GM18508 (cell line): ENCODE measurements around the gene SRRM2.

Source experiments
- ATAC-seq: cut with Tn5 transposase; IDR thresholded peaks from one replicate; pipeline ENCODE4 v1.9.1; 2021; ENCODE audit warnings: moderate number of reproducible peaks; ENCODE audit not compliant: insufficient read depth, unreplicated experiment

The SRRM2 gene

DNA sequence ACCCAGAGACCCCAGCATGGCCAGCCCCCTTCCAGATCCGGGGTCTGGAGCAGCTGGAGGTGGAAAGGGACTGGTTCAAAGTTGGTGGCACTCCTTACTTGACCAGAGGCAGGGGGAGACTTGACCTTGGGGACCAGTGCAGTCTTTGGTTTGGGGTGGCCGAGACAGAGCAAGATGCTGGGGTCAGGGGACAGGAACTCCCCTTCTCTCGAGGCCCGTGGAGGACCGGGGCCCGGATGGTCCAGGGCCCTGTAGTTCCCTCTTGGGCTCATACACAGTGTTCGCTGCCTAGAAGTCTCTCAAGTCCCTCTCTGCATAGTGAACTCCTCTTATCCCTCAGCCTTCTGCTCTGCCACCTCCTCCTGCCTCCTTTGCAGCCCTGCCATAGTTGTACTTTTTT lies 35.5 kb downstream of the SRRM2 start:
- no peak for ATAC-seq

DNA sequence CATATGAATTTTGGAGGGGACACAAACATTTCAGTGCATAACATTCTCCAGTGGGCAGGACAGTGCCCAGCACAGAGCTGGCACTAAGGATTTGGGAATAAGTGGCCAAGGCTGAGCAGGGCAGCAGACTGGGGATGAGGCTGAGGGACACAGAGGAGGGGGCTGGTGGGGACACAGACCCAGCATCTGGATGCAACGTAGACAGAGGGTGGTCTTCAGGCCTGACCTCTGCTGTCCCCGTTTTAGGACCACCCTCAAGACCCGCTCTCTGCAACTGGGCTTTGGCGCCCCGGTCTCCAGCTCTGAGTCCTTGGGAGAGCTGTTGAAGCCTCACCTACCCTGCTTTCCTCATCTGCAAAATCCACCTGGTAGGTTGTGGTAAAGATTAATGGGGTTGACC lies 38.2 kb downstream of the SRRM2 start:
- ATAC-seq: no peak

GRCh38 chr16:2791174-2791573 lies 38.7 kb downstream of the SRRM2 start:
- ATAC-seq: no peak

GRCh38 chr16:2792940-2793339 lies 40.5 kb downstream of the SRRM2 start:
- ATAC-seq: no peak

GRCh38 chr16:2795395-2796143 lies 43.1 kb downstream of the SRRM2 start:
- ATAC-seq: no peak

DNA sequence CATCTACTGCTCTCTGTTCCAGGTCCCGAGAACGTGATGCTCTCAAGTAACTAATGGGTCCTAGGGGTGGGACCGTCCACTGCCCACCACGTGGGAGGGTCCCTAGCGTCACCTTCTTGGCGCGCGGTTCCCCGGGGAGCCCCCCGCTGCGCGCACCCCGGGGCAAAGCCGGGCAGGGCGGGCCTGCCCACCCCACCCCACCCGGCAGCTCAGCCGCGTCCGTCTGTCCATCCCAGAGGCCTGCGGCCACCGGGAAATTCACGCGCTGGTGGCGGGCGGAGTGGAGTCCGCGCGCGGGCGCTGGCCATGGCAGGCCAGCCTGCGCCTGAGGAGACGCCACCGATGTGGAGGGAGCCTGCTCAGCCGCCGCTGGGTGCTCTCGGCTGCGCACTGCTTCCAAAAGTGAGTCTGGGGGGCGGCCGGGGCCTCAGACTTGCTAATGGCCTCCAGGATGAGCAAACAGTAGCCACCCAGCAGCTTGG lies 46.3 kb downstream of the SRRM2 start:
- no peak for ATAC-seq

DNA sequence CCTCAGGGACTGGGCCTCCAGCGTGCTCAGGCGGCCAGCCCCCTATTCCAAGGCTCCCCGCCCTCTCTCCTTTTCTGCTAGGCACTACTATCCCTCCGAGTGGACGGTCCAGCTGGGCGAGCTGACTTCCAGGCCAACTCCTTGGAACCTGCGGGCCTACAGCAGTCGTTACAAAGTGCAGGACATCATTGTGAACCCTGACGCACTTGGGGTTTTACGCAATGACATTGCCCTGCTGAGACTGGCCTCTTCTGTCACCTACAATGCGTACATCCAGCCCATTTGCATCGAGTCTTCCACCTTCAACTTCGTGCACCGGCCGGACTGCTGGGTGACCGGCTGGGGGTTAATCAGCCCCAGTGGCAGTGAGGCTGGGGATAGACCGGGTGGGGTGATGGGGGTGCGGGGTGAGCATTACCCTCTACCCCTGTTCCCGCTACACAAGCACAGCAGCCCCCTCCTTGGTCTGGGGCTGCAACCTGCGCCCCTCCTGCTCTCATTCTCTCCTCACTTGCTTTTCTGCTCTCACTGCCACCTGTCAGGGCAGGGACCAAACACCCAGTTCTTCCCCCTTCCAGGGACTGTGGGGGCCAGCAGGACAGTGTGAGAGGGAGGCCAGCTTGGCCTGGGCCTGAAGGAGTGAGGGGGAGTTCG lies 46.9 kb downstream of the SRRM2 start:
- ATAC-seq: no peak

DNA sequence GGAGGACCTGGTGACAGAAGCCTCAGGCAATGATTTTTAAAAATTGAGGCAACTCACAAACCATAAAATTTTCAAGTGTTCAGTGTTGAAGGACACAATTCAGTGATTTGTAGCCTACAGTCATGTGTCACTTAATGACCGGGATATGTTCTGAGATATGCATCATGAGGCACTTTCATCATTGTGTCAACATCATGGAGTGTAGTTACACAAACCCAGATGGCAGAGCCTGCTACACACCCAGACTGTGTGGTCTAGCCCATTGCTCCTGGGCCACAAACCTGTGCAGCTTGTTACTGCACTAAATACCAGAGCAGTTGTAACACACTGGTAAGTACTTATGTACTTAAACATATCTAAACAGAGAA lies 47.4 kb downstream of the SRRM2 start:
- no peak for ATAC-seq

DNA sequence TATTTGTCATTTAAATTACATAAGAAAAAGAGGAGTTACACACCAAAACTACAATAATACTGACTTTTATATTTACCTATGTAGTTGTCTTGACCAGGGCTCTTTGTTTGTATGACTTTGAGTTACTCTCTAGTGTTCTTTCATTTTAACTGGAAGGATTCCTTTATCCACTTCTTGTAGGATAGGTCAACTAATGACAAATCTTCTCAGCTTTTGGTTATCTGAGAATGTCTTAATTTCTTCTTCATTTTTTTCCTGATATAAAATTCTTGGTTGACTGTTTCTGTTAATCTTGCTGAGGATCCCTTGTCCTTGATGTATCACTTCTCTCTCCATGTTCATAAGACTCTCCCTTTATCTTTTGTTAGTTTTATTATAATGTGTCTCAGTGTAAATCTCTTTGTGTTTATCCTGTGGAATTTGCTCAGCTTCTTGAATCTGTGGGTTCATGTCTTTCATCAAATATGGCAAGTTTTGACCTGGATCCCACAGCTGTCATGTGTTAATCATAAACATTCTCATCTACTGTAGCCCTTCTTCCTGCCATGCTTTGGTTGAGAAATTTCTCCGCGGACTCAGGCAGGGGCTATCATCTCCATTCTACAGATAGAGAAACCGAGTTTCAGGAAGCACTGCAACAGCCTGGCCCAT lies 51.2 kb downstream of the SRRM2 start:
- no peak for ATAC-seq

DNA sequence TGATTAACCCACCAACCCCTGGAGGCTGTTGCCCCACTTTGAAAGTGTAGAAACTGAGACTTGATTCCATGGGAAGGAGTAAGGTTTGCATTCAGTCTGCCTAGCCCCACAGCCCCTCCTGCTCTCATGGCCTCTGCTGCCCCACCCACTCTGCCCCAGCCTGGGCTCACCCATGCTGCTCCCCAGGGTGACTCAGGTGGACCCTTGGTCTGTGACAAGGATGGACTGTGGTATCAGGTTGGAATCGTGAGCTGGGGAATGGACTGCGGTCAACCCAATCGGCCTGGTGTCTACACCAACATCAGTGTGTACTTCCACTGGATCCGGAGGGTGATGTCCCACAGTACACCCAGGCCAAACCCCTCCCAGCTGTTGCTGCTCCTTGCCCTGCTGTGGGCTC lies 52.3 kb downstream of the SRRM2 start:
- ATAC-seq: no peak

- ATAC-seq: no peak
These were observed 53.8 kb downstream of the SRRM2 start for GRCh38 chr16:2806286-2806685.

- ATAC-seq: no peak
These were observed 55.7 kb downstream of the SRRM2 start for GRCh38 chr16:2808181-2808580.

GRCh38 chr16:2809149-2809760 lies 56.8 kb downstream of the SRRM2 start:
- ATAC-seq: no peak

DNA sequence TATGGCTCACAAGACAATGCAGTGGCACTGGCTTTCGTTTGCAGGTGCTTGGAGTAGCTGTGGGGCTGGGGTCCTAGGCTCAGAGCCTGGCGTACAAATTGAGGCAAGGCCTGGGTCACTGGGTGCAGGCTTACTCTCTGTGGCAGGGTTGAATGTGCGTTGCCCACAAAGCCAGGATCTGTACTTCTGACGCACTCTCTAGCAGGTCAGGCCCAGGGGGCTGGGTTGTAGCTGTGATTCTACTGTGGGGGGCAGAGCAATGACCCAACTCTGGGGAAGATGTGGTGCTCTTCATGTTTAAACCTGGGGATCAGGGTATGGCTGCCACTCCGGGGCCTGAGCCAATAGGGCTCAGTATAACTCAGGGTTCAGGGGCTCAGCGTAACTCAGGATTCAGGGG lies 58.2 kb downstream of the SRRM2 start:
- ATAC-seq: no peak

- ATAC-seq: no peak
These were observed 59.4 kb downstream of the SRRM2 start for GRCh38 chr16:2811703-2812471.

DNA sequence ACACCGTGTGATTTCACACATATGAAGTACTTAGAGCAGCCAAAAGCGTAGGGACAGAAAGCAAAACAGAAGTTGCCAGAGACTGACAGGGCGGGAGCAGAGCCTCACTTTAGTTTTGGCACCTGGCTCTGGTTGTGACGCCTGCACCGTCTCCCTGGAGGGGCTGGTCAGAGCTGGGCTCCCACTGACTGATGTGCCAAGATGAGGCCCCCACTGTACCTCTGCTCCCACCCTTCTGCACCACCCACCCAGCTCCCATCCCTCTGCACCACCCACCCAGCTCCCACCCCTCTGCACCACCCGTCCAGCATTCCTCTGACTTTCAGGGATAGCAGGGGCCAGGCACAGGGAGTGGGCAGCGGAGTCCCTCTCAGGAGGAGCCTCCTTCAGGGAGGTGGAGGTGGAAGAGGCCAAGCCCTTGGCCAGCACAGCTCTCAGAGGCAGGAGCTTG lies 61.4 kb downstream of the SRRM2 start:
- no peak for ATAC-seq

DNA sequence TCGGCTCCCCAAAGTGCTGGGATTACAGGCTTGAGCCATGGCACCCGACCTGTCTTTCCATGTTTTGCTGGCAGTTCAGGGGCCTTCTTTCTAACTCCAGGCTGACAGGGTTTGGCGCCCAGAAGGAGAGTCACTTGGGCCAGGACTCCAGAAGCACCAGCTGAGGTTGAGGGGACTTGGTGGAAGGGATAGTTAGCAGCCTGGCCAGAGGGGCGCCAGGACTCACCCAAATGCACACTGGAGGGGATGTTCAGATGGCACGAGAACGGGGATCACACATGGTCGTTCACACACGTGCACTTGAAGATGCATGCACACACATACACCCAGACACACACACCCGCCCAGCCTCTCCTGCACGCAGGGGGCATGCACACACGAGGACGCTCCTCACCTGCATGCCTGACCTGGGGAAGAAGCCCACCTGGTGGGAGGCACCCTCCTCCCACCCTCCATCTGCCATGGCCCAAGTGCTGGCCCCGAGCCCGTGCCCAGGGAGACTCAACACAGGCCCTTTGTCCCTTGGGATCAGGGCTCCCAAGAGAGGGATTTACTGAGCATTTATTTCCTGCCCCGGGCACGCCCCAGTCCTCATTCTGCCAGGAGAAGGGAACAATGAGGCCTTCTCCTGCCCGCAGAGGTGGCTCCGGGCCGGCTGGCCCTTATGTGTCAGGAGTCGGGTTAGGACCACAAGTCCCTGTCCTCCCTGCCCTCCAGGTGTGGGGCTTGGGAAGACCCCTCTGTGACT lies 62.3 kb downstream of the SRRM2 start:
- no peak for ATAC-seq

DNA sequence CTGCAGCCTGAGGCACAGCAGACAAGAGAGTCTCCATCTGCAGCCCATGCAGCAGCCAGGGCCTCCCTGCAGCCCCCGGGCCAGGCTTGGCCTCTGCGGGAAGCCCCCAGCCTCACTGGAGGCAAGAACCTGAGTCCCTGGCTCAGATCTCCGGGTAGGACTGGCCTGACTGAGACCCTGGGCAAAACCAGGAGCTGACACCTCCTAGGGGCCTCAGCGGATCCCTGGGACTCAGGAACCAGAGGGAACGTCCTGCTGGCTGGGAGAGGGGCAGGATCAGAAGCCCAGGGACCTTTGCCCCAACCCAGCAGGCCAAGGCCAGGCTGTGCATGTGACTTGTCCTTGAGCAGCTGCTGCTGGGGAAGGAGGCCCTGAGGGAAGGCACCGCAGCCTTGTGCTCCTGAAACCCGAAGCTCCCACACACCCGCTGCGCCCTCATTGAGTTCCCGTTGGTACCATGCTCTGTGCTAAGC lies 62.9 kb downstream of the SRRM2 start:
- no peak for ATAC-seq

- ATAC-seq: no peak
These were observed 64.4 kb downstream of the SRRM2 start, which contains the start of gene PRSS21 for GRCh38 chr16:2816751-2817339. TSS of gene PRSS21 (plus strand) at chr16:2817237. CDS start at chr16:2817269, 32 bp downstream.
